Bronchus fibroblast of lung (primary cell): ENCODE results near the gene IFNL4. TPM values are rescaled to one million over a fixed set of nuclear protein-coding genes. Genes with fewer than 3 reads are reported as not detected.

ENCODE experiments used
- total RNA-seq: library from RNA; depleted of rRNA; stranded (reverse); fragments of >200 nt; gene quantifications from 2 replicates; pipeline ENCODE4 v1.2.3, GENCODE V29; 2015

The IFNL4 gene
- total RNA-seq = not detected in 2 replicates

DNA sequence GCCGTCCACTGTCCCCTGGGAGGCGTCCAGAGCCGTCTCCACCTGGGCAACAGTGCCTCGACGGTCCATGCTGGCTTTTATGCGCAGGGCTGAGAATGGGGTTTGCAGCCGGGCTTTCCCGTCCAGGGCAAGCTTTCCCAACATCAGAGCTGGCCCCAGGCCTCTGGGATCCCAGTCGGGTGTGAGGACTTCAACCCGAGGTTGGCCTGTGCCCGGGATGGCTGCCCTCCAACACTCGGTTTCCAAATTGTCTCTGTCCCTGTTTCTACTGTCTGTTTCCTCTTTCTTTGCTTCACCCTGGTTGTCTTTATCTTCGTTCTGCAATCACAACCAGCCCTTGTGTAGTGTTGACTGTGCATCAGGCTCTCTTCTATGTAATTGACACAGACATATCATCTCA, at the start of gene IFNL4:
TSS of gene IFNL4 (minus strand) at position 51 of the 400 bp plus-strand sequence.

DNA sequence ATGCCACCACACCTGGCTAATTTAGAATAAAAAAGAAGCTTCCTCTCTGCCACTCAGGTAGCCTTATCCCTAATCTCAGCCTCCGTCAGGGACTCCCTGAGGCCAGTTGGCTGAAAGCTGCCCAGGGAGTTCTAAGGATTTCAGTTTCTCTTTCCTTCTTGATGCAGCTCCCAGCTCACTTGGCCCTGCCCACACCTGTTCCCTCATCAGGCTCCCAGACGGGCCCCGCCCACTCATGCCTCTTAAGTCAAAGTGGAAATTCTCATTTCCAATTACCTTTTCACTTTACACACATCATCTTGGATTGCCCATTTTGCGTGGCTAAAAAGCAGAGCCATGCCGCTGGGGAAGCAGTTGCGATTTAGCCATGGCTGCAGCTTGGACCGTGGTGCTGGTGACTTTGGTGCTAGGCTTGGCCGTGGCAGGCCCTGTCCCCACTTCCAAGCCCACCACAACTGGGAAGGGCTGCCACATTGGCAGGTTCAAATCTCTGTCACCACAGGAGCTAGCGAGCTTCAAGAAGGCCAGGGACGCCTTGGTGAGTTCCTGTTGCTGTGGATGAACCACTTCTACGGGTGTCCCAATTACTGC, 47.5 kb upstream of the IFNL4 start, which contains the start of gene IFNL1:
TSS of gene IFNL1 (plus strand) at position 353 of the 591 bp plus-strand sequence. CDS start at position 368, 15 bp downstream.

DNA sequence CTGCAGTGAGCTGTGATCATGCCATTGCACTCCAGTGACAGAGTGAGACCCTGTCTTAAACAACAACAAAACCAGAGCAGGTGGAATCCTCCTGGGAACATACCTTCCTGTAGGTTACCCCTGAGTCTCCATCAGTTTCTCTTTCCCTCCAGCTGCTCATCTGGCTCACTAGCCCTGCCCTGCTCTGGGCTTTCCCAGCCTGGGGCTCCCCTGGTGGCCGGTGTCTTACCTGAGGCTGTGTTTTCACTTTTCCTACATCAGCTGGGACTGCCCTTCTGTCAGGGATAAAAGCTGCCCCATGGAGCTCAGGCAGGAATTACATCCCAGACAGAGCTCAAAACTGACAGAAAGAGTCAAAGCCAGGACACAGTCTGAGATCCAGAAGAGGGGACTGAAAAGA, 19.4 kb upstream of the IFNL4 start, which contains the start of gene IFNL2:
TSS of gene IFNL2 (plus strand) at position 312 of the 400 bp plus-strand sequence. CDS start 173 bp downstream, outside the sequence.

DNA sequence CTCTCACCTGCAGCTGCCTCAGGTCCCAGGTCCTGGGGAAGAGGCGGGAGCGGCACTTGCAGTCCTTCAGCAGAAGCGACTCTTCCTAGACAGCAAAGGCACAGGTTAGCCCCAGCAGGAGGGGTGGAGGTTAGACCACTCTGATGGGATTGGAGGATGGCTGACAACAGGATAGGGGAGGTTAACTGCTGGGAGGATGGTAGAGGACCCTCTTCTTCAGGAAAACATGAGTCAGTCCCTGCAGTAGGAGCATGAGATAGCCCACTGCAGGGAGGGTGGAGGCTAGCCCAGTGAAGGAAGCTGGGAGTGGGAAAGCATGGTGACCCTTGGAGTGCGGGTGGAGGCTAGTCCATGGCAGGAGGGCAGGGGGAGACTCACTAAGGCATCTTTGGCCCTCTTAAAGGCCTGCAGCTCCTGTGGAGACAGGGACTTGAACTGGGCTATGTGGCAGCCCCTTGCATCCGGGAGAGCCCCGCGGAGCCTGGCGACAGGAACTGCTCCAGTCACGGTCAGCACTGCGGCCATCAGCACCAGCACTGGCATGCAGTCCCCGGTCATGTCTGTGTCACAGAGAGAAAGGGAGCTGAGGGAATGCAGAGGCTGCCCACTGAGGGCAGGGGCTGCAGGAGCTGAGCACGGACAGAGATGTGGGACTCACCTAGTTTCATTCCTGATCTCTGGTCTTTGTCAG, 4.1 kb downstream of the IFNL4 start, which contains the start of gene IFNL3:
TSS of gene IFNL3 (minus strand) at position 597 of the 691 bp plus-strand sequence. CDS start at position 558, 39 bp downstream.

DNA sequence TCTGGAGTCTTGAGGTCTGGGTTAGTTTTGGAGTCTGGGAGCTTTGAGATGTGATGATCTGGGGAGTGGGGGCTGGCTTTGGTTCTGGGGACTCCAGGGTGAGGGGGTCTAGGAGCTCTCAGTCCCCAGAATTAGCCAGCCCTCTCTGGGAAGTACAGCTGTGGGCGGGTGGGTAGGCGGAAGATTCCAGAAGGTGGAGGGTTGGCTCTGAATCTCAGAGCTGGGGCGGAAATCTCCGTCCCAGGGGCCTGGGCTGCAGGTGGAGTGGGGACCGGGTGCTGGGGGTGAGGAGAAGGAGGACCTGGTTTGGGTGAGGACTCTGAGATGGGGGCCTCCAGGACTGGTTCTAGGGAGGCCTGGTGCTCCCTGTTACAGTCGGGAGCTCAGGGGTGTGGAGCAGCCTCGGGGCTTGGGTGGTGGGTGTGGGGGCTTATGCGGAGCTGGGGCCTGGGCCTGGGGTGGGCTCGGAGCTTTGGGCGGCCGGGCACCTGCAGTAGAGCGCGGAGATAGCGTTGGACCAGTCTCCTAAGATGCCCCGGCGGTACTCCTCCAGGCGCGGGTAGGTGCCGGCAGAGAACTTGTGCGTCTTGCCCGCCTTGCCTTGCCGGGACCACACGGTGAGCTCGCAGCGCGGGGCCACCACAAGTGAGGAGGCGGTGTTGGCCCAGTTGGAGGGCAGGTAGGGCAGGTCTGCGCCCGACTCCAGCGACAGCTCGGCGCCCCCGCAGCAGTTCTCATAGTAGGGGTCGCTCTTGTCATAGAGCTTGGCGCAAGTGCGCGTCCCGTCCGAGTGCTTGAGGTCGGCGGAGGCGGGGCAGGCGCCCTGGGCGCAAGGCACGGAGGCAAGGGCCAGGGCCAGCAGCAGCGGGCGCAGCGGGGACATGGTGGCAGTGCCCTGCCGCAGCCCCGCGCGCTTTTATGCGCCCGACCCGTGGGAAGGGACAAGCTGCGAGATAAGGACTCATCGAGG, 45.0 kb downstream of the IFNL4 start, which contains the start of gene SYCN:
TSS of gene SYCN (minus strand) at position 892 of the 970 bp plus-strand sequence. CDS start at position 883, 9 bp downstream.

DNA sequence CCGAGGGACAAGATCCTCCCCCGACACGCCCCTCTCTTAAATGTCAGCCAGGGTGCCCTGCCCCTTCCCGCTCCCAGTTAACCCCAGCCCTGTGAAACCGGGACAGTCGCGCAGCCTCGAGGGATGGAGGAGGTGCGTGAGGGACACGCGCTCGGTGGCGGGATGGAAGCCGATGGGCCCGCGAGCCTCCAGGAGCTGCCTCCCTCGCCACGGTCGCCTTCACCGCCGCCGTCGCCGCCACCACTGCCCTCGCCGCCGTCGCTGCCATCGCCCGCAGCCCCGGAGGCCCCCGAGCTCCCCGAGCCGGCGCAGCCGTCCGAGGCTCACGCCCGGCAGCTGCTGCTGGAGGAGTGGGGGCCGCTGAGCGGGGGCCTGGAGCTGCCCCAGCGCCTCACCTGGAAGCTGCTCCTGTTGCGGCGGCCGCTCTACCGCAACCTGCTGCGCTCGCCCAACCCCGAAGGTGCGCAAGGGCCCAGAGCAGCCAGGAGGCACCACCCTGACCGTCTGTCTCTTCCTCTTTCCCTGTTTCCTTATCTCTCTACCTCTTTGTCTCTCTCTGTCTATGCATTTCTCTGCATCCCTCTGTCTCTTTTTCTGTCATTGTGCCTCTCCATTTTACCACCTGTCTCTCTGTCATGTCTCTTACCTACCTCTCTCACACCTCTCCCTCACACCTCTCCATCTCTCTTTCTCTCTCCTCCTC, 51.6 kb downstream of the IFNL4 start, which contains the start of gene NCCRP1:
TSS of gene NCCRP1 (plus strand) at position 105 of the 703 bp plus-strand sequence. CDS start at position 124, 19 bp downstream.

Other genes starting within 250 kb of the IFNL4 start
- 2.7 and 3.6 TPM in 2 replicates for gene FBXO27, start 216.3 kb downstream of the IFNL4 start, total RNA-seq
- gene ACP7, start 164.5 kb downstream of the IFNL4 start, total RNA-seq = 0.34 and 0.45 TPM in 2 replicates
- 19.2 and 21.4 TPM in 2 replicates for gene PAK4, start 123.1 kb downstream of the IFNL4 start, total RNA-seq
- not detected in 2 replicates for gene NCCRP1, start 51.9 kb downstream of the IFNL4 start, total RNA-seq
- not detected in 2 replicates for gene SYCN, start 44.6 kb downstream of the IFNL4 start, total RNA-seq
- not detected in 2 replicates for gene IFNL3, start 3.9 kb downstream of the IFNL4 start, total RNA-seq
- not detected in 2 replicates for gene IFNL2, start 19.5 kb upstream of the IFNL4 start, total RNA-seq
- gene IFNL1, start 47.6 kb upstream of the IFNL4 start, total RNA-seq = not detected in 2 replicates
- 0.30 and 0.67 TPM in 2 replicates for gene LRFN1, start 72.0 kb upstream of the IFNL4 start, total RNA-seq
- 1.0 and 2.7 TPM in 2 replicates for gene GMFG, start 87.2 kb upstream of the IFNL4 start, total RNA-seq
- 55.0 and 58.2 TPM in 2 replicates for gene SAMD4B, start 93.6 kb upstream of the IFNL4 start, total RNA-seq
- 55.2 and 61.9 TPM in 2 replicates for gene PAF1, start 142.2 kb upstream of the IFNL4 start, total RNA-seq
- gene MED29, start 142.5 kb upstream of the IFNL4 start, total RNA-seq = 26.4 and 34.3 TPM in 2 replicates
- 35.8 and 38.3 TPM in 2 replicates for gene ZFP36, start 158.0 kb upstream of the IFNL4 start, total RNA-seq
- 11.7 and 15.5 TPM in 2 replicates for gene PLEKHG2, start 163.8 kb upstream of the IFNL4 start, total RNA-seq
- 1,802 and 2,514 TPM in 2 replicates for gene RPS16, start 187.1 kb upstream of the IFNL4 start, total RNA-seq
- gene SUPT5H, start 196.7 kb upstream of the IFNL4 start, total RNA-seq = 57.0 and 63.8 TPM in 2 replicates
- 134 and 139 TPM in 2 replicates for gene TIMM50, start 232.0 kb upstream of the IFNL4 start, total RNA-seq